NCI-H187 treated with DMSO at 0.1 percent for 48 hours (cell line): Measurements from ENCODE around the gene SMIM8.

Experiments used
- DNase-seq: peaks from one replicate; lab custom pipeline; 2025; lab: John Stamatoyannopoulos, UW

The SMIM8 gene

GRCh38 chr6:87391334-87391733, 68.9 kb downstream of the SMIM8 start:
- no peak for DNase-seq
